Left lobe of liver (tissue), 2 donors: ENCODE data around the gene PKN2. TPM values are rescaled to one million over a fixed set of nuclear protein-coding genes. Genes with fewer than 3 reads are reported as not detected.
"Not testable (repeated sequence)": the region's sequence is repeated elsewhere in the genome, so short reads cannot be mapped to it uniquely, and the experiment has no call there.

Experiments
- ATAC-seq: fragments of 200-7000 bp; cut with Tn5 transposase; one replicate; pipeline ENCODE4 v1.9.1; 2020; ENCODE audit warnings: mild to moderate bottlenecking, moderate library complexity
- DNase-seq: peaks from one replicate; pipeline ENCODE4 v3.0.0-alpha.2; 2020; ENCODE audit warnings: low spot score
- total RNA-seq: library from RNA; stranded (reverse); gene quantifications from one replicate; pipeline ENCODE4 v1.2.1, GENCODE V29; 2021
- donor health status: DM: no; HTN: no; CAD: no; lungs with moderate emphysema.
- donor health status: DM: no; HTN: yes; CAD: no.

The PKN2 gene
- total RNA-seq, 1 donor from 2014 or later, result 12.1 TPM

- ATAC-seq, result no peak
- no peak for DNase-seq
Measured at GRCh38 chr1:88783145-88783544, 99.1 kb downstream of the PKN2 start.

- DNase-seq (no peak), ATAC-seq (no peak)
Measured at GRCh38 chr1:88784551-88784950, 100.5 kb downstream of the PKN2 start.

GRCh38 chr1:88787023-88787903, 103.2 kb downstream of the PKN2 start:
- DNase-seq (no peak), ATAC-seq (no peak)

GRCh38 chr1:88791192-88791591, 107.1 kb downstream of the PKN2 start:
- ATAC-seq, result no peak

GRCh38 chr1:88799491-88799890, 115.4 kb downstream of the PKN2 start:
- ATAC-seq, result peak; percentile 26
- DNase-seq, result no peak

More at GRCh38 chr1:88791192-88791591, 107.1 kb downstream of the PKN2 start:
- DNase-seq, result no peak

GRCh38 chr1:88800382-88801051, 116.4 kb downstream of the PKN2 start:
- DNase-seq, result no peak

GRCh38 chr1:88801575-88802208, 117.6 kb downstream of the PKN2 start:
- ATAC-seq (no peak), DNase-seq (no peak)

More at GRCh38 chr1:88800382-88801051, 116.4 kb downstream of the PKN2 start:
- peak; percentile 90 for ATAC-seq

GRCh38 chr1:88802404-88802803, 118.3 kb downstream of the PKN2 start:
- DNase-seq, result no peak
- no peak for ATAC-seq

- ATAC-seq (no peak), DNase-seq (no peak)
Measured at GRCh38 chr1:88802950-88803349, 118.9 kb downstream of the PKN2 start.

- ATAC-seq (no peak), DNase-seq (no peak)
Measured at GRCh38 chr1:88803444-88803843, 119.4 kb downstream of the PKN2 start.

- ATAC-seq, result no peak
- no peak for DNase-seq
Measured at GRCh38 chr1:88812366-88812765, 128.3 kb downstream of the PKN2 start.

GRCh38 chr1:88813471-88813870, 129.4 kb downstream of the PKN2 start:
- ATAC-seq (no peak), DNase-seq (no peak)

GRCh38 chr1:88819642-88820041, 135.6 kb downstream of the PKN2 start:
- not testable (repeated sequence) for ATAC-seq, DNase-seq

GRCh38 chr1:88825721-88826120, 141.6 kb downstream of the PKN2 start:
- DNase-seq (no peak), ATAC-seq (no peak)

- ATAC-seq (no peak), DNase-seq (no peak)
Measured at GRCh38 chr1:88847643-88848042, 163.6 kb downstream of the PKN2 start.

GRCh38 chr1:88851303-88852063, 167.4 kb downstream of the PKN2 start:
- ATAC-seq (no peak), DNase-seq (no peak)

- ATAC-seq (no peak), DNase-seq (no peak)
Measured at GRCh38 chr1:88867743-88868521, 183.9 kb downstream of the PKN2 start.

GRCh38 chr1:88869644-88870043, 185.6 kb downstream of the PKN2 start:
- ATAC-seq, DNase-seq: not testable (repeated sequence)

GRCh38 chr1:88873737-88874349, 189.8 kb downstream of the PKN2 start:
- ATAC-seq (peak; percentile 62), DNase-seq (no peak)

GRCh38 chr1:88875595-88875994, 191.5 kb downstream of the PKN2 start:
- DNase-seq, result no peak
- ATAC-seq, result no peak
